Measurements from ENCODE around the gene EHF. TPM values are rescaled to one million over a fixed set of nuclear protein-coding genes. Genes with fewer than 3 reads are reported as not detected.
A peak's percentile ranks its signal among the peaks of the same experiment; 100 is the strongest.

Gene EHF
- total RNA-seq, 1 donor from 2014 or later, result 121 TPM

GRCh38 chr11:34655335-34656008, 34.6 kb downstream of the EHF start:
- intact Hi-C loops (cut with DNase I), result no loop called here
- TF ChIP-seq POLR2A (IDR thresholded peaks at IDR 0.05), result no peak
- no peak for TF ChIP-seq POLR2AphosphoS5 (IDR thresholded peaks at IDR 0.05; ENCODE audit: insufficient read depth in 1 of 2, low read depth in 1 of 2)
- no peak for TF ChIP-seq CTCF (IDR thresholded peaks at IDR 0.05)

GRCh38 chr11:34656062-34656720, 35.3 kb downstream of the EHF start:
- no peak overlapping the region for H3K27ac ChIP-seq

More at GRCh38 chr11:34655335-34656008, 34.6 kb downstream of the EHF start:
- peak overlapping the region; percentile 8 for H3K27ac ChIP-seq
- peak in 1 of 2 donors; percentile 29 for DNase-seq (ENCODE audit: extremely low spot score in 2 of 2)
- H3K27me3 ChIP-seq, result no peaks in the 10 kb centered on the region
- peaks cover 25% of the 10 kb centered on the region for H3K4me1 ChIP-seq
- peaks cover 0 to 7% of the 10 kb centered on the region in 2 donors for H3K36me3 ChIP-seq
- H3K4me3 ChIP-seq, result no peak overlapping the region
- H3K9me3 ChIP-seq, result no peaks in the 10 kb centered on the region

DNA sequence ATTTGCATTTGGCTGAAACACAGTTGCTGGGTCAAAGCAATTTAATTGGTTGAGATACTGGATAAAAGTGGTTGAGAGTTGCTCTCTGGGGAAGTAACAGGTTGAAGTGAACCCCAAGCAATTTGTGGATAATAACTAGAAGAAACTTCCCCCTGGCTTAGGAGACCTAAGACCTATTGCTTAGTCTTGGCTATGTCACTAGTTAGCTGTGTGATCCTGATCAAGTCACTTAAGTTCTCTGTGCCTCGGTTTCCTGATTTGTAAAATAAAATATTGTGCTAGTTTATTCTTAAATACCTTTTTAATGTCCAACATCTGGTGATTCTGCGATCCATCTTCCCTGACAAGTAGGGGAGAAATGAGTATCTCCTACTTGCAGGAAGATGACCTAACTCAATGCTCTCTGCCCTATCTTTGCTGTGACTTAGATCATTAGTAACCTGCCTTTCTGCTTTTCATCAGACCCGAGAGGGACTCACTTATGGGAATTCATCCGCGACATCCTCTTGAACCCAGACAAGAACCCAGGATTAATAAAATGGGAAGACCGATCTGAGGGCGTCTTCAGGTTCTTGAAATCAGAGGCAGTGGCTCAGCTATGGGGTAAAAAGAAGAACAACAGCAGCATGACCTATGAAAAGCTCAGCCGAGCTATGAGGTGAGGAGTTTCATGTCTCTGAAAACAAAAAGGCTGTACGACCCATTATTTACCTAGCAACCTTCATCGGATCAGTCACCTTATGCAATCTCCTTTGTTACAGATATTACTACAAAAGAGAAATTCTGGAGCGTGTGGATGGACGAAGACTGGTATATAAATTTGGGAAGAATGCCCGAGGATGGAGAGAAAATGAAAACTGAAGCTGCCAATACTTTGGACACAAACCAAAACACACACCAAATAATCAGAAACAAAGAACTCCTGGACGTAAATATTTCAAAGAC, 37.5 kb downstream of the EHF start:
- TF ChIP-seq CTCF (IDR thresholded peaks at IDR 0.05) (no peak), POLR2A (IDR thresholded peaks at IDR 0.05) (no peak), POLR2AphosphoS5 (IDR thresholded peaks at IDR 0.05; ENCODE audit: insufficient read depth in 1 of 2, low read depth in 1 of 2) (no peak)
- no peaks in the 10 kb centered on the region for H3K9me3 ChIP-seq
- DNase-seq (ENCODE audit: extremely low spot score in 2 of 2), result no peak
- peaks cover 18% of the 10 kb centered on the region for H3K4me1 ChIP-seq
- H3K4me3 ChIP-seq, result no peak overlapping the region
- no peaks in the 10 kb centered on the region for H3K36me3 ChIP-seq
- intact Hi-C loops (cut with DNase I), result no loop called here
- no peak overlapping the region for H3K27ac ChIP-seq
- no peaks in the 10 kb centered on the region for H3K27me3 ChIP-seq

More at GRCh38 chr11:34656062-34656720, 35.3 kb downstream of the EHF start:
- H3K9me3 ChIP-seq, result no peaks in the 10 kb centered on the region
- TF ChIP-seq POLR2A (IDR thresholded peaks at IDR 0.05) (no peak), POLR2AphosphoS5 (IDR thresholded peaks at IDR 0.05; ENCODE audit: insufficient read depth in 1 of 2, low read depth in 1 of 2) (no peak), CTCF (IDR thresholded peaks at IDR 0.05) (no peak)
- H3K4me1 ChIP-seq, result peaks cover 24% of the 10 kb centered on the region
- peaks cover 0 to 7% of the 10 kb centered on the region in 2 donors for H3K36me3 ChIP-seq
- peak in 1 of 2 donors; percentile 32 for DNase-seq (ENCODE audit: extremely low spot score in 2 of 2)
- no peak overlapping the region for H3K4me3 ChIP-seq
- no peaks in the 10 kb centered on the region for H3K27me3 ChIP-seq
- intact Hi-C loops (cut with DNase I), result no loop called here

DNA sequence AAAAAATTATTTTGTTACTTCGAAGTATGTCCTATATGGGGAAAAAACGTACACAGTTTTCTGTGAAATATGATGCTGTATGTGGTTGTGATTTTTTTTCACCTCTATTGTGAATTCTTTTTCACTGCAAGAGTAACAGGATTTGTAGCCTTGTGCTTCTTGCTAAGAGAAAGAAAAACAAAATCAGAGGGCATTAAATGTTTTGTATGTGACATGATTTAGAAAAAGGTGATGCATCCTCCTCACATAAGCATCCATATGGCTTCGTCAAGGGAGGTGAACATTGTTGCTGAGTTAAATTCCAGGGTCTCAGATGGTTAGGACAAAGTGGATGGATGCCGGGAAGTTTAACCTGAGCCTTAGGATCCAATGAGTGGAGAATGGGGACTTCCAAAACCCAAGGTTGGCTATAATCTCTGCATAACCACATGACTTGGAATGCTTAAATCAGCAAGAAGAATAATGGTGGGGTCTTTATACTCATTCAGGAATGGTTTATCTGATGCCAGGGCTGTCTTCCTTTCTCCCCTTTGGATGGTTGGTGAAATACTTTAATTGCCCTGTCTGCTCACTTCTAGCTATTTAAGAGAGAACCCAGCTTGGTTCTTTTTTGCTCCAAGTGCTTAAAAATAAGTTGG, 38.3 kb downstream of the EHF start:
- no peaks in the 10 kb centered on the region for H3K27me3 ChIP-seq
- no peaks in the 10 kb centered on the region for H3K9me3 ChIP-seq
- H3K27ac ChIP-seq, result no peak overlapping the region
- H3K4me1 ChIP-seq, result peaks cover 15% of the 10 kb centered on the region
- no peak overlapping the region for H3K4me3 ChIP-seq
- DNase-seq (ENCODE audit: extremely low spot score in 2 of 2), result no peak
- intact Hi-C loops (cut with DNase I), result no loop called here
- TF ChIP-seq POLR2AphosphoS5 (IDR thresholded peaks at IDR 0.05; ENCODE audit: insufficient read depth in 1 of 2, low read depth in 1 of 2), result no peak
- no peak for TF ChIP-seq CTCF (IDR thresholded peaks at IDR 0.05)
- no peak for TF ChIP-seq POLR2A (IDR thresholded peaks at IDR 0.05)
- no peaks in the 10 kb centered on the region for H3K36me3 ChIP-seq

Data from vagina (tissue), 2 donors.